ENCODE results near the gene DLG2. TPM values are rescaled to one million over a fixed set of nuclear protein-coding genes. Genes with fewer than 3 reads are reported as not detected.
"Not testable (repeated sequence)": the region's sequence is repeated elsewhere in the genome, so short reads cannot be mapped to it uniquely, and the experiment has no call there.

The DLG2 gene
- total RNA-seq, 1 donor from 2014 or later: 0.17 TPM

DNA sequence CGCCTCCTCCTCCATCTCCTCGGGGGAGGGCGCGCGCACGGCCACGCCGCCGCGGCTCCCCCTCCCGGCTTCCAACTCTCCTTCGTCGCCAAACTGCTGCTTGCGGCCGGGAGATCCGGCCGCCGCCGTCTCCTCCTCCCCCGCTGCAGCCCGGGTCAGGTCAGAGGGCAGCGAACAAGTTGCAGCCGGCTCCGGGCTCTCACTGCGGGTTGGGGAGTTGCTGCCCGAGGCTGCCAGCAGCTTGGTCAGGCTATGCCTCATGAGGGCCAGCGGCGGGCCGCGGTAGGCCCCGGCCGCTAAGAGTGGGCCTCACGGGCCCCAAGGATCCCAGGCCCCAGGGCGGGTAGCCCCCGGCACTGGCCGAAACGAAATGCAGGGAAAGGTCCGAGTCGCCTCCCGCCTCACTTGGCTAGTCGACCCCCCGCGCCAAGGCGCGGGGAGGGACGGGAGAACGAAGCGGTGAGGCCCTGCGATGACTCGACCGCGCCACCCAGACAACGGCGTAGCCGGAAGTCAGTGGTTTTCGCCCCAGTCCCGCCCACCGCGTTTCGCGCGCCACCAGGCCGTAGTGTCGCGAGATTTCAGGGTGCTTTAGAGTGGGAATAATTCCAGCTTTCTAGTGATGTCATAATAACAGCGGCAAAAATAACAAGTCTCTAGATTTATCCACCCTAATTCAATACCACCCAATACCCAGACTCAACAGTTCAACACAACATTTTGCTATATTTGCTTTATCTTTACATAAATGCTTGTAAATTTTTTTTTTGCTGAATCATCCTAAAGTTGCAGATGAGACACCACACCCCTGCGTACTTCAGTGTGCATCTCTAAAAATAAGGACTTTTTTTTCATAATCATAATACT, 37.7 kb upstream of the DLG2 start, which contains the start of gene CREBZF:
TSS of gene CREBZF (minus strand) at position 515 of the 867 bp plus-strand sequence. CDS start at position 261, 254 bp downstream.
- TF ChIP-seq, protein P1, sequence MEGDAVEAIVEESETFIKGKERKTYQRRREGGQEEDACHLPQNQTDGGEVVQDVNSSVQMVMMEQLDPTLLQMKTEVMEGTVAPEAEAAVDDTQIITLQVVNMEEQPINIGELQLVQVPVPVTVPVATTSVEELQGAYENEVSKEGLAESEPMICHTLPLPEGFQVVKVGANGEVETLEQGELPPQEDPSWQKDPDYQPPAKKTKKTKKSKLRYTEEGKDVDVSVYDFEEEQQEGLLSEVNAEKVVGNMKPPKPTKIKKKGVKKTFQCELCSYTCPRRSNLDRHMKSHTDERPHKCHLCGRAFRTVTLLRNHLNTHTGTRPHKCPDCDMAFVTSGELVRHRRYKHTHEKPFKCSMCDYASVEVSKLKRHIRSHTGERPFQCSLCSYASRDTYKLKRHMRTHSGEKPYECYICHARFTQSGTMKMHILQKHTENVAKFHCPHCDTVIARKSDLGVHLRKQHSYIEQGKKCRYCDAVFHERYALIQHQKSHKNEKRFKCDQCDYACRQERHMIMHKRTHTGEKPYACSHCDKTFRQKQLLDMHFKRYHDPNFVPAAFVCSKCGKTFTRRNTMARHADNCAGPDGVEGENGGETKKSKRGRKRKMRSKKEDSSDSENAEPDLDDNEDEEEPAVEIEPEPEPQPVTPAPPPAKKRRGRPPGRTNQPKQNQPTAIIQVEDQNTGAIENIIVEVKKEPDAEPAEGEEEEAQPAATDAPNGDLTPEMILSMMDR (conservative IDR thresholded peaks at IDR 0.05; ENCODE audit: low read depth, low read length): peak; percentile 1
- H3K4me3 ChIP-seq (ENCODE audit: low read depth, low read length): peak within 1 kb of the TSS; percentile 90
- peak; percentile 59 for DNase-seq (ENCODE audit: low read depth)

DNA sequence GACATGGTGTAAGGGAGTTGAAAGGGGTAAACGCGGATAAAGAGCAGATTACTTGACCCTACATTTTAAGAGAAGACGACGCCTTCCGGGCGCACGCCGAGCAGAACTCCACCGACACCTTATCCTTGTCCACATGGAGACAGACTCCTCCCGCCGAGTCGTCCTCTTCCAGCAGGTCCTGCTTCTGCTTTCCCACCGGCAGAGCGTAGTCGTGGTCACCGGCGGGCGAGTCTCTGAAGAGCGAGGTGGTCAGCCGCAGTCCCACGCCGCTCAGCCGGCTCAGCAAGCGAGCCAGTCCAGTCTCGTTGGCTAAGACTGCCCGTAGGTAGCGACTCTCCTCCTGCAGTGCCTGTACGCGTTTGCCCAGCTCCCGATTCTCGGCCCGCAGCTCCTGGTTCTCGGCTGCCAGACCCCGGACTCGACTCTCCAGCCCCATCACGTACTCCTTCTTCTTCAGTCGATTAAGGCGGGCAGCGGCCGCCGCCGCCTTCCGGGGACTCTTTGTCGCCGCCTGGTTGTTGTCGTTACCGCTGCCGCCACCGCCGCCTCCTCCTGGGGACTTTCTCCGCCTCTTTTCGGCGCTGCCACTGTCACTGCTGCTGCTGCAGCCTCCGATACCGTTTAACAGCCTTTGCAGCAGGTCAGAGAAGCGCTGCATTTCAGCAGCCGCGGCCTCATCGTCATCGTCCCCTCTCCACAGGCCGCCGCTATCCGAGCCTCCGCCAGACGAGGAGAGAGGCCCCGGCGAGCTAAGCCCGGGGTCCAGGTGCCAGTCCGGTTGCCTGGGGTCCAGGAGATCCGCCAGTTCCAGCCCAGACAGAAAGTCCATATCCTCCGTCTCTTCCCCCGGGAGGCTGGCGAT, 36.8 kb upstream of the DLG2 start:
- H3K4me3 ChIP-seq (ENCODE audit: low read depth, low read length): peak overlapping the region; percentile 90
- no peak for DNase-seq (ENCODE audit: low read depth)
- TF ChIP-seq, protein P1 (conservative IDR thresholded peaks at IDR 0.05; ENCODE audit: low read depth, low read length): peak; percentile 34

DNA sequence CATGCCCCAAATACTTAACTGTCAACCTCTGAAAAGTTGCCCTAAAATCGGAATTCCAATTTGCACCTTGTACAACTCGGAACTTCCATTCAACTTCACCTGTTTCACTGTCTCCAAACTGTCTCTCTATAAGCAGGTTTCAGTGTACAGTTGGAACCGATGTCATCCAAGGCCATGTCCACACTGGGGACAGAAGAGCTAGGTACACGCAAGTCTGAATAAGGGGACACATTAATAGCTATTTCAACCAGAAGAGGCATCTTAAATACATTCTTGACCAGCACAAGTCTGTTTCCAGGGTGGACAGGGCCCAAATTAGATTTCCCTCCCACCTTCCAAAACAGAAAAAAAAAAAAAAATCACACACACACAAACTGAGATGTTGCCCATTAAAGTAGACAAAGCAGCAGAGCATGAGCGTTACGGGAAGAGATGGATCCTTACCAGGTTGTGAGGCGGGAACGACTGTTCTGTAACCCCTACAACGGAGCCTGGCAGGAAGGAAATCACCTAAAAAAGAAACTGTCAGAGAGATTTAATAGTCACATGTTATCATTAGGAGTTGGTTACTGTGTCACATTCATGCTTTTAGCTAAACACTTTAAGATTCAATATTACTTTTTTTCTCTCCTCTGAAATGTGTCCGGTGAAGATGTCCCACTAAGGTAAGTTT, 36.1 kb upstream of the DLG2 start:
- TF ChIP-seq, protein P1 (conservative IDR thresholded peaks at IDR 0.05; ENCODE audit: low read depth, low read length): no peak
- peak overlapping the region; percentile 90 for H3K4me3 ChIP-seq (ENCODE audit: low read depth, low read length)
- DNase-seq (ENCODE audit: low read depth): no peak

DNA sequence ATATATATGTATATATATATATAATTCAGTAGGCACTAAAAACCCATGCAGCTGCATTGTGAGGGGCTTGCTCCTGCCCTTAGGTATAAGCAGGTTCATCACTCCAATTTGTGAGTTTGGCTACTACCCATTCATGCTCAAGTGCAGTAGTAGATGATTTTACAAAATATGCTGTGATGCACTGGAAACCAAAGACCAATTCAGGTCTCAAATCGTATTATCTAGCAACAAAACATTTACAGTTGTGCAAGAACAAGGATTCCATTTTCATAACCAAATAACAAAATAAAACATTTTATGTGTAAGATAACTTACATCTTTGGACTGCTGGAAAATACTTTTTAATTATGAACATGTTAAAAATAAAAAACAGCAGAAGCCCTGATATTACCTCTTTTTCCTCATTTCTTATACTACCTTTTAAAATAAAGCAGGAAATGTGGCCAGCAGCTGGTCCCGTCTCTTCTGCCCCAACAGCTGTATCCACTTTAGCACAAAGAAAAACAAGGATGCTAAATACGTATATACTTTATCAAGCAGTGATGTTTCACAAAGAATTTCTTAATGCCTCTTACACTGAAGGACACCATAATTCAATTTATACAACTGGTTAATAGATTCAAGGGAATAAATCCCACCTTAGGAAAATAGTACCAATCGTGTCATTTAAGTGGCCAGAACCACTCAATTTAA, 35.0 kb upstream of the DLG2 start:
- TF ChIP-seq, protein P1 (conservative IDR thresholded peaks at IDR 0.05; ENCODE audit: low read depth, low read length): no peak
- H3K4me3 ChIP-seq (ENCODE audit: low read depth, low read length): peak overlapping the region; percentile 90
- DNase-seq (ENCODE audit: low read depth): no peak

DNA sequence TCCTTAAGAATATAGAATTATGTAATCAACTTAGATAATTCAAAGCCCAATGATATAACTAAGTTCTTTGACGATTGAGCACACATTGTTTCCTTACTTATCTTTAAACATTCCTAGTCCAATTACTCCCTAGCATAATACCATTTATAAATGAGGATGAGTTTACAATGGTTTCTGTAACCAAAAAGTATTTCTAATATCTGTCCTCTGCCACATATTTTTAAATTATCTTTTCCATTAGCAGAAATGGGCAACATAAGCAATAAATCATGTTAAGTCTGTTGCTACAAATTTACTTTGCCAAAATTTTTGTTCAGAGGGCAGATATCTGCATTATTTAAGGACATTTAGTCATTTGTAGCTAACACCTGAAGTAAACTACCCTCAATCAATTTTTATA, 31.0 kb upstream of the DLG2 start:
- H3K4me3 ChIP-seq (ENCODE audit: low read depth, low read length): no peak overlapping the region
- no peak for DNase-seq (ENCODE audit: low read depth)
- TF ChIP-seq, protein P1 (conservative IDR thresholded peaks at IDR 0.05; ENCODE audit: low read depth, low read length): no peak

DNA sequence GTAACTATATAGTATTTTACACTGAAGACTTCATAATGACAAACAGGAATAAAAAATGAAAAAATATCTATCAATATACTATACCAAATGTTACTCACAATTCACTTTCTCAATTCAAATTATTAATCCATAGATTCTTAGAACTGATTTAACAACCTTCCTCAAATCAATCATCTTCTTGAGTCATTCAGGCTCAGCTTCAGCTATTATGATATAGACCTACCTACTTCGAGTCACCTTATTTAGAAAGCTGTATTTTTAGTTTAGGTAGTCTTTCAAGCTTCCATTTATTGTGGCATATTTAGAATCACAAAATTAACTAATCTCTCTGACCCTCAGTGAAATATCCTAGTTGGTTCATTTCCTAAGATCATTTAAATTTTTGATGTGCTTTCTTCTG, 29.6 kb upstream of the DLG2 start:
- no peak for DNase-seq (ENCODE audit: low read depth)
- H3K4me3 ChIP-seq (ENCODE audit: low read depth, low read length): no peak overlapping the region
- TF ChIP-seq, protein P1 (conservative IDR thresholded peaks at IDR 0.05; ENCODE audit: low read depth, low read length): no peak

DNA sequence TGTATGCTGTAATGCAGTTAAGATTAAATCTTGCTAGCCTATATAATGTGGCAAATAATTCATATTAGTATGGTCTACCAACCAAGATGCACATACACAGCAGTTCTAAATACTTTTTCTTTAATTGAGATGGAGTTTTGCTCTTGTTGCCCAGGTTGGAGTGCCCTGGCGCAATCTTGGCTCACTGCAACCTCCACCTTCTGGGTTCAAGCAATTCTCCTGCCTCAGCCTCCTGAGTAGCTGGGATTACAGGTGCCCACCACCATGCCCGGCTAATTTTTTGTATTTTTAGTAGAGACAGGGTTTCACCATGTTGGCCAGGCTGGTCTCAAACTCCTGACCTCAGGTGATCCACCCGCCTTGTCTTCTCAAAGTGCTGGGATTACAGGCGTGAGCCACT, 27.2 kb upstream of the DLG2 start:
- not testable (repeated sequence) for DNase-seq (ENCODE audit: low read depth); H3K4me3 ChIP-seq (ENCODE audit: low read depth, low read length)

Measured in epithelial cell of proximal tubule (primary cell).